D721Med (cell line): Measurements from ENCODE around the gene P2RY13.

Experiments
- DNase-seq: peaks from one replicate; pipeline ENCODE4 v3.0.0; 2011; ENCODE audit warnings: low spot score; ENCODE audit not compliant: insufficient read length
- FAIRE-seq: peaks from 2 replicates; lab custom pipeline; 2011; peaks lifted over from hg19 to GRCh38; lab: Jason Lieb, UNC
- CTCF ChIP-seq: IDR thresholded peaks from 2 replicates; pipeline ENCODE4 v1.5.1; 2012; ENCODE audit warnings: mild to moderate bottlenecking, control low read depth; ENCODE audit not compliant: insufficient read depth; ENCODE audit errors: missing control alignments

The P2RY13 gene

GRCh38 chr3:151321526-151321925 lies 7.8 kb downstream of the P2RY13 start:
- DNase-seq (no peak), FAIRE-seq (no peak)
- no peak for TF ChIP-seq CTCF

DNA sequence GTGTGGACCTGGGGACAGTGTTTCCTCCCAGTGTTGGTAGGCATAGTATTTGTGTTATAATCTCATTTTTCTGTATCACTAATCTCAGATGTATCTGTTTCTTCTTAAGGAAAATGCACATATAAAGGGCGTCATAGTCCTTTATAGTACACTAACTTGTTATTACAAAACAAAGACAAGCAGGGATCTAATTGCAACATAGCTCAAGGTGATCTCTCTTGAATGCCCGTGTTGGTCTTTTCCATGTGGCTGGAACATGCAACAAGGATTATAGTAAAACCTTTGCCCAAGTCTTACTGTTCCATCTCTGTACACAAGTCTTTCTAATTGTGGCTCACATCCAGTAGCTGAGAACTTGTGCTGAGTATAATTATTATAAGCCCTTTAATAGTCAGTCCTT lies 9.2 kb downstream of the P2RY13 start:
- FAIRE-seq (no peak), DNase-seq (no peak)
- no peak for TF ChIP-seq CTCF

GRCh38 chr3:151319628-151320027 lies 9.7 kb downstream of the P2RY13 start:
- FAIRE-seq (no peak), DNase-seq (no peak)
- no peak for TF ChIP-seq CTCF

GRCh38 chr3:151318991-151319390 lies 10.4 kb downstream of the P2RY13 start:
- FAIRE-seq (no peak), DNase-seq (no peak)
- no peak for TF ChIP-seq CTCF

DNA sequence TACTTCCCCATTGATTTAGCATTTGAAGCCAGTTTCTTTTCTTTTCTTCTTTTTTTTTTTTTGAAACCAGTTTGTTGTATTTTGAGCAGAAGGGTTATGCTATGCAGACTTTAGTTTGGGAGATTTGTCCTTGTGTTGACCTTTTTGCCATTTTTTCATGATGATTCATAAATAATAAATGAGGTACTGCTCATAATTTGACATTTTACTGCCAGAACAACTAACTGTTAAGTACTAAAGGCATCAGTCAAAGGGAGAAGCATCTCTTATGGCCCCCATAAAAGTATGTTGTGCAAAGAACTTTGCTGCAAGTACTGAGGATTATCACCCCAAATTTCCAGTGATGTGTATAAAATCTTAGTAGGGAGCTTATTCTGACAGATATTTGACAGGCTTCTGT lies 11.0 kb downstream of the P2RY13 start:
- no peak for FAIRE-seq
- no peak for DNase-seq
- TF ChIP-seq CTCF: no peak

- no peak for TF ChIP-seq CTCF
- no peak for FAIRE-seq
- no peak for DNase-seq
Measured at GRCh38 chr3:151316267-151316991, 12.9 kb downstream of the P2RY13 start, which contains the start of gene GPR87. GPR87 (minus strand) TSS chr3:151316820; CDS start chr3:151300100, 16,720 bp downstream.

GRCh38 chr3:151315846-151316245 lies 13.5 kb downstream of the P2RY13 start:
- DNase-seq (no peak), FAIRE-seq (no peak)
- TF ChIP-seq CTCF: no peak
